Gastroesophageal sphincter (tissue), 3 donors: ENCODE data around the gene N4BP2L1.

ENCODE experiments used
- CTCF ChIP-seq, 4 experiments: fragments of 200-600 bp in 2 of 4; fragments of 450-650 bp in 2 of 4; sonication (generic) in 1 of 4; IDR thresholded peaks; one replicate each; pipeline ENCODE4 v1.5.1; 2017 to 2019; ENCODE audit warnings: antibody characterized with exemption in 4 of 4, mild to moderate bottlenecking in 2 of 4, moderate library complexity in 2 of 4
- EP300 ChIP-seq: sonication (generic); formaldehyde crosslinking; IDR thresholded peaks from one replicate; pipeline ENCODE4 v1.6.1; 2017; ENCODE audit warnings: antibody characterized with exemption, mild to moderate bottlenecking
- POLR2A ChIP-seq, 2 donors: fragments of 450-650 bp; IDR thresholded peaks; one replicate each; pipeline ENCODE4 v1.6.1; 2017; ENCODE audit warnings: antibody characterized with exemption in 2 of 2, mild to moderate bottlenecking in 2 of 2, moderate library complexity in 1 of 2
- POLR2AphosphoS5 ChIP-seq: sonication (generic); formaldehyde crosslinking; IDR thresholded peaks from one replicate; pipeline ENCODE4 v1.6.1; 2017; ENCODE audit warnings: antibody characterized with exemption

GRCh38 chr13:32385410-32385809 lies 42.5 kb downstream of the N4BP2L1 start:
- no peak for TF ChIP-seq CTCF (IDR thresholded peaks at IDR 0.05)
- TF ChIP-seq POLR2AphosphoS5 = no peak
- no peak for TF ChIP-seq POLR2A (IDR thresholded peaks at IDR 0.05)
- no peak for TF ChIP-seq EP300
